PC-9 (cell line): ENCODE results near the gene INKA1. TPM values are rescaled to one million over a fixed set of nuclear protein-coding genes. Genes with fewer than 3 reads are reported as not detected.
"Not testable (repeated sequence)": the region's sequence is repeated elsewhere in the genome, so short reads cannot be mapped to it uniquely, and the experiment has no call there.

Experiments
- BruUV-seq: library from RNA; stranded (reverse); fragments of 400-500 nt; replicated peaks from 2 replicates; lab custom pipeline; 2021; lab: Mats Ljungman, UMichigan
- CTCF ChIA-PET: fragments of 300-600 bp; sonication (Branson Sonifier 250); formaldehyde crosslinking; loops from one replicate; lab custom pipeline; 2022; ENCODE audit warnings: antibody characterized with exemption; lab: Charles Lee
- POLR2A ChIA-PET: fragments of 300-600 bp; sonication (Branson Sonifier 250); formaldehyde crosslinking; loops from one replicate; lab custom pipeline; 2022; ENCODE audit warnings: antibody characterized with exemption; ENCODE audit not compliant: unreplicated experiment; lab: Charles Lee
- DNase-seq, 2 experiments: peaks; one replicate each; pipeline versions ENCODE4 v3.0.0 to v3.0.0-alpha.2; 2015 to 2022; ENCODE audit warnings: mixed read lengths in 1 of 2
- H2AFZ ChIP-seq: fragments of 200-600 bp; sonication (generic); 2 replicates; pipeline ENCODE4 v1.8.1; 2017; ENCODE audit warnings: antibody characterized with exemption
- H3F3A ChIP-seq: fragments of 200-600 bp; sonication (generic); 2 replicates; pipeline ENCODE4 v1.8.1; 2017; ENCODE audit warnings: antibody characterized with exemption, mild to moderate bottlenecking, low read depth; ENCODE audit not compliant: insufficient read depth
- H3K27ac ChIP-seq: fragments of 200-600 bp; sonication (generic); 2 replicates; pipeline ENCODE4 v1.6.1; 2016; ENCODE audit warnings: mixed run types
- H3K27me3 ChIP-seq: fragments of 200-600 bp; sonication (generic); 2 replicates; pipeline ENCODE4 v1.6.1; 2016; ENCODE audit warnings: low read depth, mixed run types; ENCODE audit not compliant: insufficient read depth
- H3K36me3 ChIP-seq: fragments of 200-600 bp; sonication (generic); 2 replicates; pipeline ENCODE4 v1.6.1; 2016; ENCODE audit warnings: low read depth, mixed run types
- H3K4me1 ChIP-seq: fragments of 200-600 bp; sonication (generic); replicated peaks from 2 replicates; pipeline ENCODE4 v1.6.1; 2016; ENCODE audit warnings: mixed run types; ENCODE audit not compliant: insufficient read depth
- H3K4me2 ChIP-seq: fragments of 200-600 bp; sonication (generic); 2 replicates; pipeline ENCODE4 v1.6.1; 2017; ENCODE audit warnings: mixed run types
- H3K4me3 ChIP-seq: fragments of 200-600 bp; sonication (generic); 2 replicates; pipeline ENCODE4 v1.6.1; 2016; ENCODE audit warnings: mixed run types
- H3K79me2 ChIP-seq: fragments of 200-600 bp; sonication (generic); 2 replicates; pipeline ENCODE4 v1.6.1; 2017; ENCODE audit warnings: low read depth, mixed run types
- H3K9me2 ChIP-seq: fragments of 200-600 bp; sonication (generic); 2 replicates; pipeline ENCODE4 v1.8.1; 2017; ENCODE audit warnings: mild to moderate bottlenecking; ENCODE audit not compliant: insufficient read depth
- H3K9me3 ChIP-seq: fragments of 200-600 bp; sonication (generic); 2 replicates; pipeline ENCODE4 v1.8.1; 2016; ENCODE audit warnings: low read depth; ENCODE audit not compliant: insufficient read depth
- H4K20me1 ChIP-seq: fragments of 200-600 bp; sonication (generic); 2 replicates; pipeline ENCODE4 v1.8.1; 2017; ENCODE audit not compliant: insufficient read depth
- CTCF ChIP-seq: fragments of 200-600 bp; sonication (generic); conservative IDR thresholded peaks from 2 replicates; pipeline ENCODE4 v1.6.1; 2017; ENCODE audit warnings: mixed run types, antibody characterized with exemption, mild to moderate bottlenecking, moderate library complexity
- EZH2 ChIP-seq: fragments of 200-600 bp; sonication (generic); IDR thresholded peaks from 2 replicates; pipeline ENCODE4 v1.8.0; 2017; ENCODE audit warnings: antibody characterized with exemption, low read depth
- intact Hi-C: fragments of 100-400 bp; cut with micrococcal nuclease; formaldehyde crosslinking; loops from one replicate; pipeline ENCODE4 v1.10.0; 2022; ENCODE audit not compliant: unreplicated experiment
- total RNA-seq: library from RNA; stranded (reverse); gene quantifications from 2 replicates; pipeline ENCODE4 v1.2.3, GENCODE V29; 2021

INKA1 gene
- total RNA-seq, 1 experiment from 2014 or later: not detected

- no peaks in the 10 kb centered on the region for H3K9me3 ChIP-seq
- ChIA-PET POLR2A (interaction anchor here (0.6 kb wide), 1 partner anchor 15 kb away, joined by 3 read pairs; the partner anchor contains the start of gene IP6K1), CTCF (no interaction called here)
- no peaks in the 10 kb centered on the region for H3K9me2 ChIP-seq
- H3K36me3 ChIP-seq: no peaks in the 10 kb centered on the region
- no peak overlapping the region for H3K4me2 ChIP-seq
- intact Hi-C loops: no loop called here
- peaks cover 38% of the 10 kb centered on the region for H3K79me2 ChIP-seq
- BruUV-seq: no TSS peak
- H4K20me1 ChIP-seq: peaks cover 17% of the 10 kb centered on the region
- H2AFZ ChIP-seq: no peak overlapping the region
- no peak for TF ChIP-seq EZH2
- H3K27me3 ChIP-seq: no peaks in the 10 kb centered on the region
- no peaks in the 10 kb centered on the region for H3F3A ChIP-seq
- H3K4me1 ChIP-seq: no peaks in the 10 kb centered on the region
- DNase-seq: no peak
- H3K27ac ChIP-seq: no peak overlapping the region
- no peak overlapping the region for H3K4me3 ChIP-seq
Measured at GRCh38 chr3:49771340-49771938, 31.6 kb upstream of the INKA1 start.

DNA sequence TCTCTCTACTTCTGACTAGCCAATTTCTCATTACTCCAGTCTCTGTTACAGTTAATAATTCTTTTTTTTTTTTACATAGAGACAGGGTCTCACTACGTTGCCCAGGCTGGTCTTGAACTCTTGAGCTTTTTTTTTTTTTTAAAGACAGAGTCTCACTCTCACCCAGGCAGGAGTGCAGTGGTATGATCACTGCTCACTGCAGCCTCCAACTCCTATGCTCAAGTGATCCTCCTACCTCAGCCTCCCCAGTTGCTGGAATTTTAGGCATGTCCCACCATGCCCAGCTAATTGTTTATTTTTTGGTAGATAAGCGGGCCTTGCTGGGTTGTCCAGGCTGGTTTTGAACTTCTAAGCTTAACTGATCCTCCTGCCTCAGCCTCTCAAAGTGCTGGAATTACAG, 30.4 kb upstream of the INKA1 start:
- Histone ChIP-seq H4K20me1 (peaks cover 17% of the 10 kb centered on the region), H3K79me2 (peaks cover 31% of the 10 kb centered on the region), H3F3A (no peaks in the 10 kb centered on the region), H2AFZ (no peak overlapping the region), H3K4me2 (no peak overlapping the region), H3K4me1 (no peaks in the 10 kb centered on the region), H3K9me3 (no peaks in the 10 kb centered on the region), H3K9me2 (no peaks in the 10 kb centered on the region), H3K27me3 (no peaks in the 10 kb centered on the region), H3K27ac (no peak overlapping the region), H3K36me3 (no peaks in the 10 kb centered on the region), H3K4me3 (no peak overlapping the region)
- intact Hi-C loops: no loop called here
- BruUV-seq: no TSS peak
- ChIA-PET POLR2A (no interaction called here), CTCF (no interaction called here)
- DNase-seq: no peak
- TF ChIP-seq EZH2: no peak

- no peak overlapping the region for H2AFZ ChIP-seq
- no peaks in the 10 kb centered on the region for H3K36me3 ChIP-seq
- H3K27me3 ChIP-seq: no peaks in the 10 kb centered on the region
- intact Hi-C loops: no loop called here
- H3K27ac ChIP-seq: no peak overlapping the region
- ChIA-PET POLR2A (no interaction called here), CTCF (no interaction called here)
- BruUV-seq: no TSS peak
- H3K9me2 ChIP-seq: no peaks in the 10 kb centered on the region
- no peaks in the 10 kb centered on the region for H3K4me1 ChIP-seq
- H3K4me3 ChIP-seq: no peak overlapping the region
- no peaks in the 10 kb centered on the region for H3F3A ChIP-seq
- no peaks in the 10 kb centered on the region for H3K9me3 ChIP-seq
- no peak for TF ChIP-seq EZH2
- no peak for TF ChIP-seq CTCF
- peaks cover 24% of the 10 kb centered on the region for H4K20me1 ChIP-seq
- peaks cover 35% of the 10 kb centered on the region for H3K79me2 ChIP-seq
- no peak overlapping the region for H3K4me2 ChIP-seq
- no peak for DNase-seq
Measured at GRCh38 chr3:49775538-49775937, 27.5 kb upstream of the INKA1 start.

DNA sequence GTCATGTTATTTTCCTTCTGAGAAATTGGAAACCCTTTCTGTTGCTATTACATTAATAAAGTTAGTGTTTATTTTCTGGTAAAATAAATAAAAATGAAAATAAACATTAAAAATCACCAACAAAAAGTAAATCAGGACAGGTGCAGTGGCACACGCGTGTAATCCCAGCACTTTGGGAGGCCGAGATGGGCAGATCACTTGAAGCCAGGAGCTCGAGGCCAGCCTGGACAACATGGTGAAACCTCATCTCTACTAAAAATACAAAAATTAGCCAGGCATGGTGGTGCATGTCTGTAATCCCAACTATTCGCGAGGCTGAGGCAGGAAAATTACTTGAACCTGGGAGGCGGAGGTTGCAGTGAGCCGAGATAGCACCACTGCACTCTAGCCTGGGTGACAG, 27.0 kb upstream of the INKA1 start:
- POLR2A ChIA-PET, BruUV-seq, H3K36me3 ChIP-seq, H3K4me2 ChIP-seq, H3K27ac ChIP-seq, H3K4me1 ChIP-seq, CTCF ChIA-PET, H2AFZ ChIP-seq, H3K27me3 ChIP-seq, intact Hi-C loops, H3K4me3 ChIP-seq, H3F3A ChIP-seq, H3K9me2 ChIP-seq, DNase-seq, H3K9me3 ChIP-seq: not testable (repeated sequence)
- Histone ChIP-seq H4K20me1 (peaks cover 22% of the 10 kb centered on the region), H3K79me2 (peaks cover 37% of the 10 kb centered on the region)
